Bronchial epithelial cell (primary cell): ENCODE results near the gene NAGLU. TPM values are rescaled to one million over a fixed set of nuclear protein-coding genes. Genes with fewer than 3 reads are reported as not detected.

Experiments used
- DNase-seq: peaks from one replicate; pipeline ENCODE4 v3.0.0-alpha.2; 2010; ENCODE audit warnings: low read depth
- FAIRE-seq: peaks from 2 replicates; lab custom pipeline; 2011; peaks lifted over from hg19 to GRCh38; lab: Jason Lieb, UNC
- H3K27me3 ChIP-seq: 2 replicates; pipeline ENCODE4 v1.5.1; 2011; ENCODE audit warnings: low read length; ENCODE audit not compliant: control insufficient read depth, insufficient read depth
- H3K36me3 ChIP-seq: 2 replicates; pipeline ENCODE4 v1.5.1; 2011; ENCODE audit warnings: low read length; ENCODE audit not compliant: control insufficient read depth, insufficient read depth
- H3K4me3 ChIP-seq: 2 replicates; pipeline ENCODE4 v1.5.1; 2011; ENCODE audit warnings: mild to moderate bottlenecking, low read depth, low read length, control low read depth
- total RNA-seq: library from RNA; depleted of rRNA; stranded (reverse); fragments of >200 nt; gene quantifications from 2 replicates; pipeline ENCODE4 v1.2.1, GENCODE V29; 2014
- TF ChIP-seq, protein P1 (sequence below): IDR thresholded peaks from 2 replicates; pipeline ENCODE4 v1.5.1; 2011; ENCODE audit warnings: mild to moderate bottlenecking, moderate library complexity, low read length, control low read depth, inconsistent platforms; ENCODE audit not compliant: insufficient read depth, severe bottlenecking

The NAGLU gene
- total RNA-seq, 1 donor from 2014 or later, result 14.2 TPM

DNA sequence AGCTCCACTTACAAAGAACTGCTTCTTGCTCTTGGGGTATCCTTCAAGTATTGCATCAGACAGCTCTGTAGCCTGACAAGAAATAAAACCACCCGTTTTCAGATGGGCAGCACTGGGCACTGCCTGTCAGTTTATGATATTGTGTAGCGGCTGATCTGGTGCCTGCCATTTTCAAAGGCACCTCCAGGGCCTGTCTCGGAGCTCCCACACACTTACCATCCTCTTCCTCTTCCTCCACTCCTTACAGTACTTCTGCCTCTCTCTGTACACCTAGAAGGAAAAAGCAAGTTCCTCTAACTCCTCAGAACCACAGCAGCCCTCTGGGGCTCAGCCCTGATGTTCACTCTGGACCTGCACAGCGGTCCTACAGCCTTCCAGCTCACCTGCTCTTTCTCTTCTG, 37.1 kb downstream of the NAGLU start:
- FAIRE-seq, result no peak
- no peaks in the 10 kb centered on the region for H3K27me3 ChIP-seq
- TF ChIP-seq, protein P1, sequence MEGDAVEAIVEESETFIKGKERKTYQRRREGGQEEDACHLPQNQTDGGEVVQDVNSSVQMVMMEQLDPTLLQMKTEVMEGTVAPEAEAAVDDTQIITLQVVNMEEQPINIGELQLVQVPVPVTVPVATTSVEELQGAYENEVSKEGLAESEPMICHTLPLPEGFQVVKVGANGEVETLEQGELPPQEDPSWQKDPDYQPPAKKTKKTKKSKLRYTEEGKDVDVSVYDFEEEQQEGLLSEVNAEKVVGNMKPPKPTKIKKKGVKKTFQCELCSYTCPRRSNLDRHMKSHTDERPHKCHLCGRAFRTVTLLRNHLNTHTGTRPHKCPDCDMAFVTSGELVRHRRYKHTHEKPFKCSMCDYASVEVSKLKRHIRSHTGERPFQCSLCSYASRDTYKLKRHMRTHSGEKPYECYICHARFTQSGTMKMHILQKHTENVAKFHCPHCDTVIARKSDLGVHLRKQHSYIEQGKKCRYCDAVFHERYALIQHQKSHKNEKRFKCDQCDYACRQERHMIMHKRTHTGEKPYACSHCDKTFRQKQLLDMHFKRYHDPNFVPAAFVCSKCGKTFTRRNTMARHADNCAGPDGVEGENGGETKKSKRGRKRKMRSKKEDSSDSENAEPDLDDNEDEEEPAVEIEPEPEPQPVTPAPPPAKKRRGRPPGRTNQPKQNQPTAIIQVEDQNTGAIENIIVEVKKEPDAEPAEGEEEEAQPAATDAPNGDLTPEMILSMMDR, result no peak
- DNase-seq, result no peak
- H3K4me3 ChIP-seq, result no peak overlapping the region
- peaks cover 36% of the 10 kb centered on the region for H3K36me3 ChIP-seq

DNA sequence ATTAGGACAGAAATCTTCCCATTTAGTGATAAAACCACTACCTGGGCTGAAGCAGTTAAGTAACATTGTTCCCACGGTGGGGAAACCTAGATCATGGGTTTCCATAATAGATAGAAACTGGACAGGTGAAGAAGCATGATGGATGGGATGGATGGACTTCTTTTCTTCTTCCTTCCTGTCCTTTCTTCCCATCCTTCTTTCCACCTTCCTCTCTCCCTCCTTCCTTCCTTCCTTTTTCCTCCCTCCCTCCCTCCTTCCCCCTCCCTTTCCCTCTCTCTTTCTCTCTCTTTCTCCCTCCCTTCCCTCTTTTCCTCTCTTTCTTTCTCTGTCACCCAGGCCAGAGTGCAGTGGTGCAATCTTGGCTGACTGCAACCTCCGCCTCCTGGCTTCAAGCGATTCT, 38.4 kb downstream of the NAGLU start:
- TF ChIP-seq, protein P1, result no peak
- peaks cover 25% of the 10 kb centered on the region for H3K36me3 ChIP-seq
- H3K27me3 ChIP-seq, result no peaks in the 10 kb centered on the region
- no peak overlapping the region for H3K4me3 ChIP-seq
- FAIRE-seq (no peak), DNase-seq (no peak)

DNA sequence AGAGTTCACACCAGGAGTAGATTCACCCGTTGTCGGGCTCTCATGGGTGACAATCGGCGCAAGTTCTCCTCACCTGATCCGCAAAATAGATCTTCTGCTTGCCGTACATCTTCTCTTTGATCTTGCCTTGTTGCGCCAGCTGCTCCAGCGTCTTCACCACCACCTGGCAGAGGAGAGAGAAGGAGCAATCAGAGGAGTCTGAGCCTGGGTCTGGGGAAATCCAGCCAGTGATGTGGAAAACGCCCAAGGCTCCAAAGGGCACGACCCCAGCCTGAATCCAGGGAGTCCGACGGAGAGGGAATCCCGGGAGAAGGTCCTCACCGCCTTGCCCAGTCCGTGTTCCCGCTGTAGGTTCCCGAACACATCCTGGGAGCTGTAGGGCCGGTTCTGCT, 41.1 kb downstream of the NAGLU start:
- no peaks in the 10 kb centered on the region for H3K27me3 ChIP-seq
- TF ChIP-seq, protein P1, result no peak
- no peak for DNase-seq
- H3K4me3 ChIP-seq, result peak overlapping the region; percentile 73
- peaks cover 15% of the 10 kb centered on the region for H3K36me3 ChIP-seq
- FAIRE-seq, result no peak

DNA sequence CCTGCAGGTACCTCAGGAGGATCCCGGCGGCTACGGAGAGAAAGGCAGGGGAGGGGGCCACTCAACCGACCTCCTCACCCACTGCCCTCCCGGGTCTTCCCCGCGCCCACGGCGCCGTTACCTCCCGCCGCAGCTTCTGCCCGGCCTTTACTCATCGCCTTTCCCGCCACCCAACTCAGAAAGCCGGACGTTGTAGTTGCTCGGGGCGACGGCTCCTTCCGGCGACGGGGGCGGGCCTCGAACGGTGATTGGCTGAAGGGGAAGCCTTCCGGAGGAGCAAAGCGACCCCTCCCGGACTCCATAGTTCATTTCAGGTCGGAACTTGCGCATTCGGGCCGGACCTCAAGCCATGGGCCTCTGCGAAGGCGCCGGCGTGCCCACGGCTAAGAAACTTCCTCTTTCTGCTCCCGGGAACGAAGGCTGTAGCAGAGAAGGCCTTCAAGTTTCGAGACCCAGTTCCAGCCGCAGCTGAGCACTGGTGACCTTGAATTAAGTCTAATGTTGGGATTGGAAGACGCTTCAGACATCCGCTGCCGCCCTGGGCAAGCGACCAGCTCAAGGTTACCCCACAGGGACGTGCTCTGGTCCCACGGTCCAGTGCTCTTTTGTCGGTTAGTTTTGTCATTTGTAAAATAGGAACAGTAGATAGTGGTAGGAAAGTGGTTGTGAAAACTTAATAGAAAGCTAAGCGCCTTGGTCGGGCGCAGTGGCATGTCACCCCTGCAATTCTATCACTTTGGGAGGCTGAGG, 41.7 kb downstream of the NAGLU start, which contains the start of gene PSMC3IP:
TSS of gene PSMC3IP (minus strand) at position 198 of the 750 bp plus-strand sequence. CDS start at position 155, 43 bp downstream.
- DNase-seq (peak; percentile 88), FAIRE-seq (no peak)
- peaks cover 17% of the 10 kb centered on the region for H3K36me3 ChIP-seq
- TF ChIP-seq, protein P1, result peak; percentile 65
- H3K27me3 ChIP-seq, result no peaks in the 10 kb centered on the region
- peak within 1 kb of the TSS; percentile 73 for H3K4me3 ChIP-seq

DNA sequence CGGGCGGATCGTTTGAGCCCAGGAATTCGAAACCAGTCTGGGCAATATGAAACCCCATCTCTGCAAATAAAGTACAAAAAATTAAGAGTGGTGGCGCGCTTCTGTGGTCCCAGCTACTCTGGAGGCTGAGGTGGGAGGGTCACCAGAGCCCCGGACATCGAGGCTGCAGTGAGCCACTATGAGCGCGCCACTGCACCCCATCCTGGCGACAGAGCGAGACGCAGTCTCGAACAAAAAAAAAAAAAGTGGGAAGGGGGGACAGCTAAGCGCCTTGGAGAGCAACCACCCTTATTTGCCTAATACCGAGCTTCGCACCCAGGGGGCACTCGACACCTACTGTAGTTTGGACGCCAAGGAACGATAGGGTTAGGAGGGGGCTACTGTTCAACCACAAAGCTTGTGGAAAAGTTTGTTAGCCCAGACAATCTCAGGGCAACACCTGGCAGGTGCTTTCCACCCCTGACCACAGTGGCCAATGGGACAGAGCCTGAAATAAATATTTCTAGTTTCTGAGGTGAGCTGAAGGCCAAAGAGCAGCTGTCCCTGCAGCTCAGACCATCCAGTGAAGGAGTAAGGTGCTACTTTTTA, 42.3 kb downstream of the NAGLU start:
- TF ChIP-seq, protein P1, result peak; percentile 81
- Histone ChIP-seq H3K4me3 (peak overlapping the region; percentile 73), H3K27me3 (no peaks in the 10 kb centered on the region), H3K36me3 (peaks cover 15% of the 10 kb centered on the region)
- peak; percentile 59 for DNase-seq
- FAIRE-seq, result no peak
